ENCODE measurements around the gene CDKL4. TPM values are rescaled to one million over a fixed set of nuclear protein-coding genes. Genes with fewer than 3 reads are reported as not detected.
A peak's percentile ranks its signal among the peaks of the same experiment; 100 is the strongest.
"Not testable (repeated sequence)": the region's sequence is repeated elsewhere in the genome, so short reads cannot be mapped to it uniquely, and the experiment has no call there.

CDKL4 gene
- total RNA-seq, 1 donor: 0.90 TPM

- DNase-seq (ENCODE audit: low read depth): no peak
- no peak for TF ChIP-seq CTCF (IDR thresholded peaks at IDR 0.05; ENCODE audit: insufficient read depth, low read length)
Measured at GRCh38 chr2:39138837-39139211, 104.9 kb downstream of the CDKL4 start.

GRCh38 chr2:39138187-39138836 lies 105.5 kb downstream of the CDKL4 start:
- H3K4me3 ChIP-seq (ENCODE audit: low read depth, low read length); DNase-seq (ENCODE audit: low read depth): not testable (repeated sequence)

More at GRCh38 chr2:39138837-39139211, 104.9 kb downstream of the CDKL4 start:
- H3K4me3 ChIP-seq (ENCODE audit: low read depth, low read length): no peak overlapping the region

- H3K4me3 ChIP-seq (ENCODE audit: low read depth, low read length): no peak overlapping the region
- TF ChIP-seq CTCF (IDR thresholded peaks at IDR 0.05; ENCODE audit: insufficient read depth, low read length): no peak
- no peak for DNase-seq (ENCODE audit: low read depth)
Measured at GRCh38 chr2:39136799-39137198, 107.0 kb downstream of the CDKL4 start.

GRCh38 chr2:39135690-39136259 lies 108.0 kb downstream of the CDKL4 start:
- TF ChIP-seq CTCF (IDR thresholded peaks at IDR 0.05; ENCODE audit: insufficient read depth, low read length): no peak
- H3K4me3 ChIP-seq (ENCODE audit: low read depth, low read length): no peak overlapping the region

GRCh38 chr2:39133215-39133851 lies 110.4 kb downstream of the CDKL4 start:
- no peak overlapping the region for H3K4me3 ChIP-seq (ENCODE audit: low read depth, low read length)
- no peak for DNase-seq (ENCODE audit: low read depth)
- TF ChIP-seq CTCF (IDR thresholded peaks at IDR 0.05; ENCODE audit: insufficient read depth, low read length): no peak

More at GRCh38 chr2:39135690-39136259, 108.0 kb downstream of the CDKL4 start:
- no peak for DNase-seq (ENCODE audit: low read depth)

GRCh38 chr2:39128919-39129391 lies 114.8 kb downstream of the CDKL4 start:
- H3K4me3 ChIP-seq (ENCODE audit: low read depth, low read length): no peak overlapping the region
- DNase-seq (ENCODE audit: low read depth): peak; percentile 32
- no peak for TF ChIP-seq CTCF (IDR thresholded peaks at IDR 0.05; ENCODE audit: insufficient read depth, low read length)

- no peak overlapping the region for H3K4me3 ChIP-seq (ENCODE audit: low read depth, low read length)
- TF ChIP-seq CTCF (IDR thresholded peaks at IDR 0.05; ENCODE audit: insufficient read depth, low read length): no peak
Measured at GRCh38 chr2:39127973-39128372, 115.8 kb downstream of the CDKL4 start.

More at GRCh38 chr2:39127973-39128372, 115.8 kb downstream of the CDKL4 start:
- peak; percentile 60 for DNase-seq (ENCODE audit: low read depth)
